GM06990 (cell line): Measurements from ENCODE around the gene RING1.

ENCODE experiments used
- DNase-seq: peaks from one replicate; pipeline ENCODE4 v3.0.0-alpha.2; 2011; ENCODE audit not compliant: insufficient read length; ENCODE audit errors: extremely low read depth
- H3K27me3 ChIP-seq: replicated peaks from 2 replicates; pipeline ENCODE4 v1.6.0; 2011; ENCODE audit warnings: low read length; ENCODE audit not compliant: control insufficient read depth, insufficient read depth
- H3K36me3 ChIP-seq: 2 replicates; pipeline ENCODE4 v1.5.1; 2011; ENCODE audit warnings: low read length; ENCODE audit not compliant: control insufficient read depth, insufficient read depth
- H3K4me3 ChIP-seq: replicated peaks from 2 replicates; pipeline ENCODE4 v1.5.1; 2011; ENCODE audit warnings: low read depth, mild to moderate bottlenecking, control low read depth, low read length
- CTCF ChIP-seq: IDR thresholded peaks from 2 replicates; pipeline ENCODE4 v1.5.1; 2011; ENCODE audit warnings: low read length, control low read depth, mild to moderate bottlenecking, inconsistent platforms; ENCODE audit not compliant: insufficient read depth, poor library complexity, severe bottlenecking

RING1 gene

GRCh38 chr6:33202799-33203198 lies 5.5 kb upstream of the RING1 start:
- H3K4me3 ChIP-seq, result no peak overlapping the region
- H3K27me3 ChIP-seq, result no peaks in the 10 kb centered on the region
- TF ChIP-seq CTCF, result no peak
- H3K36me3 ChIP-seq, result peaks cover 16% of the 10 kb centered on the region
- no peak for DNase-seq

GRCh38 chr6:33203443-33204164 lies 4.7 kb upstream of the RING1 start:
- Histone ChIP-seq H3K27me3 (no peaks in the 10 kb centered on the region), H3K4me3 (no peak overlapping the region), H3K36me3 (peaks cover 14% of the 10 kb centered on the region)
- DNase-seq, result no peak
- TF ChIP-seq CTCF, result no peak

GRCh38 chr6:33204165-33204414 lies 4.2 kb upstream of the RING1 start:
- Histone ChIP-seq H3K27me3 (no peaks in the 10 kb centered on the region), H3K4me3 (no peak overlapping the region), H3K36me3 (peaks cover 14% of the 10 kb centered on the region)
- no peak for DNase-seq
- TF ChIP-seq CTCF, result no peak

GRCh38 chr6:33204415-33205190 lies 3.7 kb upstream of the RING1 start, which contains the start of gene HSD17B8:
Gene HSD17B8, plus strand, starts transcription at chr6:33204655. Its CDS starts 14 bp downstream, at chr6:33204669.
- DNase-seq, result peak; percentile 90
- TF ChIP-seq CTCF, result no peak
- Histone ChIP-seq H3K36me3 (peaks cover 14% of the 10 kb centered on the region), H3K4me3 (peak within 1 kb of the TSS; percentile 90), H3K27me3 (no peaks in the 10 kb centered on the region)

GRCh38 chr6:33205191-33206026 lies 2.9 kb upstream of the RING1 start:
- H3K4me3 ChIP-seq, result peak overlapping the region; percentile 90
- H3K36me3 ChIP-seq, result peaks cover 16% of the 10 kb centered on the region
- no peaks in the 10 kb centered on the region for H3K27me3 ChIP-seq
- DNase-seq, result peak; percentile 61
- TF ChIP-seq CTCF, result peak; percentile 45
